GM18505 (cell line): ENCODE measurements around the gene NKAIN1.
"Not testable (repeated sequence)": the region's sequence is repeated elsewhere in the genome, so short reads cannot be mapped to it uniquely, and the experiment has no call there.

Source experiments
- ATAC-seq: cut with Tn5 transposase; IDR thresholded peaks from one replicate; pipeline ENCODE4 v1.9.1; 2021; ENCODE audit not compliant: unreplicated experiment
- POLR2A ChIP-seq: IDR thresholded peaks from 4 replicates; pipeline ENCODE4 v1.6.1; 2011; ENCODE audit warnings: borderline replicate concordance; ENCODE audit not compliant: insufficient read depth, insufficient read length; ENCODE audit errors: extremely low read depth

The NKAIN1 gene

GRCh38 chr1:31198150-31198549, 41.5 kb downstream of the NKAIN1 start:
- no peak for ATAC-seq
- no peak for TF ChIP-seq POLR2A

- no peak for ATAC-seq
- no peak for TF ChIP-seq POLR2A
Measured at GRCh38 chr1:31196685-31197084, 43.0 kb downstream of the NKAIN1 start.

DNA sequence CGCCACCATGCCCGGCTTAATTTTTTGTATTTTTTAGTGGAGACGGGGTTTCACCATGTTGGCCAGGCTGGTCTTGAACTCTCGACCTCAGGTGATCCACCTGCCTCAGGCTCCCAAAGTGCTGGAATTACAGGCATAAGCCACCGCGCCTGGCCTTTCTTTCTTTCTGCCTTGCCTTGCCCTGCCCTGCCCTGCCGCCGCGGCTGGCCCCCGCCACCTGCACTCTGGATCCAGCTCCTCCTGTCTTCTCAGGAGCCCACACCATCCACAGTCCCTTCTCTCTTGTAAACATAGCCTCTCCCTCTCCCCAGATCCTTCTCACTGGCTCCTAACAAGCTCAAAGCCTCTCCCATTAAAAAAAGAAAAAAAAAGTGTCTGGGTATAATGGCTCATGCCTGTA, 44.4 kb downstream of the NKAIN1 start:
- ATAC-seq = not testable (repeated sequence)

GRCh38 chr1:31193729-31194128, 46.0 kb downstream of the NKAIN1 start:
- TF ChIP-seq POLR2A = no peak
- ATAC-seq = no peak

- TF ChIP-seq POLR2A = no peak
- no peak for ATAC-seq
Measured at GRCh38 chr1:31191281-31191680, 48.4 kb downstream of the NKAIN1 start.

- TF ChIP-seq POLR2A = no peak
- no peak for ATAC-seq
Measured at GRCh38 chr1:31189696-31190674, 49.7 kb downstream of the NKAIN1 start.

DNA sequence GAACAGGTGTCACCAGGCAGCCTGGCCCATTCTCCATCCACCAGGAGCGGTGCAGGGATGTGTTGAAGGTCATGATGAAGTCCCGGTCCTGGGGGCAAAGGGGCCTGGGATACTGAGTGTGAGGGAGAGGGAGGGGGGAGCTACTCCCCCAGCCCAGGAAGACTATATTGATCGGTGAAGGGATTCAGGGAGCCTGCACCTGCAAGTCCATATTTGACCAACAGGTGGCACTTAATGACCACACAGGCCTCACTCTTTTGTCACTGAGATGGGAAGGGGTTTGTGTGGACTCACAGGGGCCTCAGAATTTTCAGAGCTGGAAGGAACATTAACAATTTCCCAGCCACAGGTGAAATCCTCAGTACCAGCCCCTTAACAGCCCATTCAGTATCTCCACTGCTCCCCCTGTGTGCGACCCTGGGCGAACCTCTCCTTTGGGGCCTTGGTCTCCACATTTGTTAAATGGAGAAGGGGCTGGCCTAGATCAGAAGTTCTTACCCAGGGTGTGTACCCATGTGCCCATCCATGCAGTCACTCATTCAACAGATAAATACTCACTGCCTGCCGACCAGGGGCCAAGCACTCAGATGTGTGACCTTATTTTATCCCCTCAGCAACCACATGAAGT, 55.6 kb downstream of the NKAIN1 start:
- ATAC-seq = no peak
- TF ChIP-seq POLR2A = no peak

DNA sequence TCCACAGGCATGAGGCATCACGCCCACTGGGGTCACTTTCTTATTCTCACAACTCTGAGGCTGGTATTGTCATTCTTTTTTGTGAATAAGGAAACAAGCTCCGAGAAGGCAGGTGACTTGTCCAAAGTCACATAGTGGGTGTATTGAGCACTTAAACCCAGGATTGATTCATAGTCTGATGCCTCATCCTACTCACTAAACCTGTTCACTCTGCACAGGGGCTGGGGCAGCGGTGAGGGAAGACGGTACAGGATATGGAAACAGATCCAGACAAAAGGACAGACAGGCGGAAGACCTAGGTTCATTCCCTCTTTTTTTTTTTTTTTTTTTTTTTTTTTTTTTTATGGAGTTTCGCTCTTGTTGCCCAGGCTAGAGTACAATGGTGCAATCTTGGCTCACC, 56.6 kb downstream of the NKAIN1 start:
- no peak for ATAC-seq
- TF ChIP-seq POLR2A = no peak

GRCh38 chr1:31182352-31182751, 57.3 kb downstream of the NKAIN1 start:
- no peak for ATAC-seq
- no peak for TF ChIP-seq POLR2A

DNA sequence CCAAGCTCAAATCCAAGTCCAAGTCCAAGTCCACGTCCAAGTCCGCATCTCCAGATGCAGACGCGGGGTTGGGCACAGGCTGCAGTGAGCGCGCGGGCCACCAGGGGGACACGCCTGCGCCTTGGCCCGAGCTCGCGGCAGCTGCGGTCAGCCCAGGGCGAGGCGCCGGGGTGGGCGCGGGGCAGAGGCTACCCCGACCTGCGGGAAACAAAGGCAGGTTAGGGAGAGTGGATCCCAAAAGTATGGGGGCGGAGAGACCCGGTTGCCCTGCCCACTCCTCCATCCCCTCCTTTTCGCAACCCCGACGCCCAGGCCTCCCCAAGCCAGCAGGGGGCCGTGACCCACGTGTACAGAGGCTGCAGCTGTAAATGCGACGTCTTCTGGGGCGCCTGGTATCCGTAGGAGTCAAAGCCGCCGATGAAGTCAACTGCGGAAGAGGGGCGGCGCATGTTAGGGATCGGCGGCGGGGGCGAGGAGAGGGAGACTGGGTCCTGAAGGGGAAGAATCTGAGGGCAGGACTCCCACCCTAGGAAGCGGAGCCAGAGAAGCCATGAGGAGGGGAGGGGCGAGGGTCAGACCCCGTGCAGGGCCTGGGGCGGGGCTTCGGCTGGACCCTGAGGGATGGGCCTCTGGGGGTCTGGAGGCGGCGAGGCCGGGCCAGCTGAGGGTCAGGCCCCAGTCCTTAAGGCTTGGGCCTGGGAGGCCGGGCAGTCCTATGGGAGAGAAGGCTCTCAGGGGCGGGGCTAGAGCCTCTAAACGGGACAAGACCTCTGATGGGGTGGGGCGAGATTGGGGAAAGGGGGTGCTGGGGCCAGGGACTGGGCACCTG, 58.0 kb downstream of the NKAIN1 start:
- no peak for TF ChIP-seq POLR2A
- no peak for ATAC-seq

DNA sequence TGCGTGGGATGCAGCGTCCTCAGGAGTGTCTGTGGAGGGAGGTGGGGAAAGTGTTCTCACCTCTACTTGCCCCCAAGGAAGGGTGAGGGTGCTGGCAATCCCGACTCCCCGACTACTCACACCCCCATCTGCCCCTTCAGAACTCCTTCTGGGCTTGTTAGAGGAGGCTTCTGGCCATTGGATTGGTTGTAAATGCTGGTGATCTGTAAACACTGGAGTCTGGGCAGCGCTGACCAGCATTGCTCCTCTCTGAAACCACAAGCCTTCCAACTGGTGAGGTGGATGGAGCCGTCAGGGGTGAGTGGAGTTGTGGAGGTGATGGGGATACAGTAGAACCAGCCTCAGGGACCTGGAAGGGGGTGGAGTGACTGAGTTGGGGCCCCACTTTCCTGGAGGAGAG, 59.3 kb downstream of the NKAIN1 start:
- TF ChIP-seq POLR2A = no peak
- ATAC-seq = no peak

GRCh38 chr1:31176291-31176690, 63.4 kb downstream of the NKAIN1 start:
- not testable (repeated sequence) for ATAC-seq

DNA sequence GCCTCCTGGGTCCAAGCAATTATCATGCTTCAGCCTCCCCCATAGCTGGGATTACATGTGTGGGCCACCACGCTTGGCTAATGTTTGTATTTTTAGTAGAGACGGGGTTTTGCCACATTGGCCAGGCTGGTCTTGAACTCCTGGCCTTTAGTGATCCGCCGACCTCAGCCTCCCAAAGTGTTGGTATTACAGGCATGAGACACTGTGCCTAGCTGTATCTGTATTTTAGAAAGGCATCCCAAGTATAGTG, 69.3 kb downstream of the NKAIN1 start:
- no peak for ATAC-seq
- no peak for TF ChIP-seq POLR2A

- no peak for ATAC-seq
- TF ChIP-seq POLR2A = no peak
Measured at GRCh38 chr1:31166462-31166861, 73.2 kb downstream of the NKAIN1 start.
